HG03558 (cell line): Measurements from ENCODE around the gene TMCC3.

ENCODE experiments used
- ATAC-seq: cut with Tn5 transposase; IDR thresholded peaks from one replicate; pipeline ENCODE4 v1.9.1; 2021; ENCODE audit warnings: moderate number of reproducible peaks; ENCODE audit not compliant: unreplicated experiment; ENCODE audit errors: extremely low read depth

The TMCC3 gene

GRCh38 chr12:94545935-94546771 is 104.2 kb downstream of the TMCC3 start:
- no peak for ATAC-seq

- no peak for ATAC-seq
Observed at GRCh38 chr12:94544355-94544754, 106.0 kb downstream of the TMCC3 start.

- no peak for ATAC-seq
Observed at GRCh38 chr12:94538318-94538717, 112.0 kb downstream of the TMCC3 start.

- ATAC-seq, result no peak
Observed at GRCh38 chr12:94536040-94536965, 114.1 kb downstream of the TMCC3 start.

GRCh38 chr12:94535510-94535921 is 114.8 kb downstream of the TMCC3 start:
- ATAC-seq, result no peak

- no peak for ATAC-seq
Observed at GRCh38 chr12:94534774-94535509, 115.4 kb downstream of the TMCC3 start.

- no peak for ATAC-seq
Observed at GRCh38 chr12:94534278-94534677, 116.1 kb downstream of the TMCC3 start.

- ATAC-seq, result no peak
Observed at GRCh38 chr12:94532490-94533422, 117.6 kb downstream of the TMCC3 start.

- ATAC-seq, result no peak
Observed at GRCh38 chr12:94531196-94531720, 119.1 kb downstream of the TMCC3 start.

GRCh38 chr12:94525951-94526350 is 124.4 kb downstream of the TMCC3 start:
- ATAC-seq, result peak; percentile 72
